HG03575 (cell line): Measurements from ENCODE around the gene CPLANE2.
"Not testable (repeated sequence)": the region's sequence is repeated elsewhere in the genome, so short reads cannot be mapped to it uniquely, and the experiment has no call there.

Source experiments
- ATAC-seq: cut with Tn5 transposase; IDR thresholded peaks from one replicate; pipeline ENCODE4 v1.9.1; 2021; ENCODE audit not compliant: unreplicated experiment, insufficient number of reproducible peaks, low FRiP score; ENCODE audit errors: extremely low read depth

CPLANE2 gene, protein sequence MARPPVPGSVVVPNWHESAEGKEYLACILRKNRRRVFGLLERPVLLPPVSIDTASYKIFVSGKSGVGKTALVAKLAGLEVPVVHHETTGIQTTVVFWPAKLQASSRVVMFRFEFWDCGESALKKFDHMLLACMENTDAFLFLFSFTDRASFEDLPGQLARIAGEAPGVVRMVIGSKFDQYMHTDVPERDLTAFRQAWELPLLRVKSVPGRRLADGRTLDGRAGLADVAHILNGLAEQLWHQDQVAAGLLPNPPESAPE

DNA sequence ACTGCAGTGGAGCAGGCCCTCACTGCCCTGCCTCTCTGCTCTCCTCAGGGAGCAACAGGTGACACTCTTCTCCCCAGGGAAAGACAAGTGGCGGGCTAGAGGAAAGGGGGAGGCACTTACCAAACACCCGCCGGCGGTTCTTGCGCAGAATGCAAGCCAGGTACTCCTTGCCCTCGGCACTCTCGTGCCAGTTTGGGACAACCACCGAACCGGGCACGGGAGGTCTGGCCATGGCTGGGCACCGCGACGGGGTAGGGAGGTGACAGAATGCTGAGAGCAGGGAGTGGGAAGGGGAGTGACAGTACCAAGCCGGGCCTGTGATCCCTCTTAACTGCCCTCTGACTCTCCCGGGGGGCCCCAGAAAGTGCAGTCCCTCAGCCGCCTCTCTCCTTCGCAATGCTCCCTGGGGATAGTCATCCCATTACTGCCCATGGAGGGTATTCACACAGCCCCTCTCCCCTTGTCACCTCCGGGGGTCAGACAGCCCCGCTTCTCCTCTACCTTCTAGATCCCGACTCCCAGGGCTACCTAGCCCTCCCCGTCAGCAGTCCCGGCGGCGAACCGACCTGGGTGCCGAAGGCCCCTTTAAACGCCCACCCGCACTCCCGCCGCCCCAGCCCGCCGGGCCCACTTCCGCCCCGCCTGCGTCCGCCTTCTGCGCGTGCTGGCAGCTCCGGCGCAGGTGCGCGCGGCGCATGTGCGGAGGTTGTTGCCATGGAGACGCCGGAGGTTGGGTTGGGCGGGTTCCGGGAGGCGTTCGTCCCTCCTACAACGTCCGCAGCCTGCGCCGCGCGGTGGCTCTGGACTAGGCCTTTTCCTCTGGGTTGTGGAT, at the start of gene CPLANE2:
TSS of gene CPLANE2 (minus strand) at position 673 of the 832 bp plus-strand sequence. CDS start at position 232, 441 bp downstream.
- ATAC-seq, result no peak

DNA sequence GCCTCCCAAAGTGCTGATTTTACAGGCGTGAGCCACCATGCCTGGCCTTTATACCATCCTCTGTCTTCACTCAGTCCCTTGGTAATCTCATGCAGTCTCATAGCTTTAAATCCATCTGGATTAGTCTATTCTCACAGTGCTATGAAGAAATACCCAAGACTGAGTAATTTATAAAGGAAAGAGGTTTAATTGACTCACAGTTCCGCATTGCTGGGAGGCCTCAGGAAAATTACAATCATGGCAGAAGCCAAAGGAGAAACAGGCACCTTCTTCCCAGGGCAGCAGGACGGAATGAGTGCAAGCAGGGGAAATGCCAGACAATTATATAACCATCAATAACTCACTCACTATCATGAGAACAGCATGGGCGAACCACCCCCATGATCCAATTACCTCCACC, 49.1 kb upstream of the CPLANE2 start:
- ATAC-seq, result no peak

DNA sequence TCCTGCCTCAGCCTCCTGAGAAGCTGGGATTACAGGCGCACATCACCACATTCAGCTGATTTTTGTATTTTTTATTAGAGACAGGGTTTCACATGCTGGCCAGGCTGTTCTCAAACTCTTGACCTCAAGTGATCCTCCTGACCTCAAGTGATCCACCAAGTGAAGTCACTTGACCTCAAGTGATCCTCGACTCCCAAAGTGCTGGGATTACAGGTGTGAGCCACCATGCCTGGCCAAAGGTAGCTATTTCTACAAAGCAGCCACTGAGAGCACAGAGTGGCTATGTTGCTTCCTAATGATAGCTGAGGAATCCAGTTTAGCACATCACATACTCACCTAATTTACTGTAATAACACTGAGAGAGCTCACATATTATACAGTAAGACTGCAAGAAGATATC, 44.8 kb upstream of the CPLANE2 start:
- ATAC-seq, result no peak

DNA sequence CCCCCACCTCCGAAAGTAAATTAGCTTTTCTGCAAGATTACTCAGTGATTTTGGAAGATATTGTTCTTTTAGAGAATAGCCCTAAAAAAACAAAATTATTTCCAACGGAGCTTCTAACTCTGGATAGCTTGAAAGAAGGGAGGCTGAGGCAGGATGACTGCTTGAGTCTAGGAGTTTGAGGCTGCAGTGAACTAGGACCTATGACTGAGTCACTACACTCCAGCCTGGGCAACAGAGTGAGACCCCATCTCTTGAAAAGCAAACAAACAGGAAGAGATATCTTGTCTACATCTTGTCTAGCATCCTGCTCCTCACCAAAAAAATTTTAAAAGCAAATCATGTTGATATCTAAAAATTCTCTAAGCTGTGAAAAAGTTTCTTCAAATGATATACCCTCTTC, 42.2 kb upstream of the CPLANE2 start:
- ATAC-seq, result no peak

DNA sequence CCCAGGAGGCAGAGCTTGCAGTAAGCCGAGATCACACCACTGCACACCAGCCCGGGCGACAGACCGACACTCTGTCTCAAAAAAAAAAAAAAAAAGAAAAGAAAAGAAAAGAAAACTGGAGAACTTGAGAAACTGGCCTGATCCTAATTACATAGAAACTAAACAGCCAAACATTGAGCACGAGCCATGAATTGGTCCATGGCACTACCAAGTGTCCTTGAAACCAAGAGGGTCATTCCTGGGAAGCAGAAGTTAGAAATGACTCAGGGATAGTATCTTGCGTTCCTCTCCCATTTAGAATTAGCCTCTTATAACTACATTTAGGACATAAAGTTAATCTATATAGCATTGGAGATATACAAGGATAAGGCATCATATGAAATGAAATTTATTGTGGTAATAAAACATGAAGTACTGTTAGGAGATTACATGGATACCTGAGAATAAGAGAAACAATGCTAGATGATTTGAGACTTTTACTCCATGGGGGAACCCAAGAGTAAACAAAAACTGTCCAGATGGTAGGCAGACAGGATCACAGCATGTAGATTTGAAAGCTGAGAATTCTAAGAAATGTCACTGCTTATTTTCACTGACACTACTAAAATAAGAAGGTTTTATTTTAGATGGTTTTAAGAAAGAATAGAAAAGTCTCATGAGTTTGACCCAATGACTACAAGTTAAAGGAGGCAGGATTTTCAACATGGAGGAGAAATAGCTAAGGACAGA, 39.5 kb upstream of the CPLANE2 start:
- ATAC-seq, result no peak

DNA sequence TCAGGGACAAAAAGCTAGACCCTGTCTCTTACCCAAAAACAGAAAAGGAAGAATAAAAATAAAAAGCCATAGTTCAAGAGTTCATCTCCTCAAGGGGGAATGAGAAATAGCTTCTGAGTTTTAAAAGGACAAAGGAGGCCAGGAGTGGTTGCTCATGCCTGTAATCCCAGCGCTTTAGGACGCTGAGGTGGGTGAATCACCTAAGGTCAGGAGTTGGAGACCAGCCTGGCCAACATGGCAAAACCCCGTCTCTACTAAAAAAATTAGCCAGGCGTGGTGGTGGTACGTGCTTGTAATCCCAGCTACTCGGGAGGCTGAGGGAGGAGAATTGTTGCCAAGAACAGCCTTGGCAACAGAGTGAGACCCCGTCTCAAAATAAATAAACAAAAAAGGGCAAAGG, 38.6 kb upstream of the CPLANE2 start:
- no peak for ATAC-seq

DNA sequence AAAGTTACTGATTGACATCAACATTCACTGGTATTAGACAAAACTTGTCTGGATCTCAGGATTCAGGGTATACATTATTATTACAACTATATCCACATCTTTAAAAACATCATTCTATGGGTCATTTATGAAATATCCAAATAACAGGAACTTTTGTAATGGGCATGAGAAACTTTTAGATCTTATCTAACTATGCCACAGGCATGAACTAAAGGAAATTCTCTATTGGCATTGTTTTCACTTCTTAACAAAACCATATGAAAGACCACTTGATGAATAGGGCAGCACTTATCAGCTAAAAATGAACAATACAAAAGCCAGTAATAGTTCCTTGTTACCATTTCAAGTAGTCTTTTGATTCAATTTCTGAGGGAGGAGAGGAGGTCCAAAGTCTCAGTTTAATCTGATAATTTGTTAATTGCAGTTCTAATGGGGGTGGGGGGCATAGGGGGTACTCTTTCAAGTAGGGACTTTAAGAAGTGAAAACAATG, 30.8 kb upstream of the CPLANE2 start:
- no peak for ATAC-seq

DNA sequence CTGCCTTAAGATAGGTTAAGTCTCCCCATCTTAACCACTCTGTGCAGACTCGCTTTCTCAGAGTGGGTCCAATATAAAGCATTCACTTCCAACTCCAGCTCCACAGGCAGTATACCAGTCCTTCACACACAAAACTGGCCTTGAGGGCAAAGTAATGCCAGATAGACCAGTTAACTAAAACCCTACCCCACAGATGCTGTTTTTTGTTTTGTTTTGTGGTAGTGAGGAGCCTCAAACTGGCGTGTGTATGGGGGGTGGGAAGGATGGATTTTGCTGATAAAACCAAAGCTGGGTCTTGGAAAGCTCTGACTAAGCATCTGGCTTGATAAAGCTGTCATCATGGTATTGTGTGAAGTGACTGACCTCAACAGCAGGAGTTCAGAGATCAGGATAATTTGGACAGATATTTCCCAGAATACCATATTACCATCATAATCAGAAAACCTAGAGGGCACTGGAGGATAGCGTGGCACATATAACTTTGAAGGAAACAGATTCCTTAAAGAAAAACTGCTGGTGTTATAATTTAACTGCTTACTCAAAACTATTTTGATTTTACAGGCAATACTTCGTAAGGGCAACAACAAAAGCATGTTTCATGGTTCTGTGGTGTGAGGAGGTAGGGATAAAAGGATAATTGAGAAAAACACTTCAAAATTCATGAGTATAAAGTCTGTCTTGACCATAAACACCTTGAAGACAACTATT, 29.6 kb upstream of the CPLANE2 start:
- no peak for ATAC-seq

DNA sequence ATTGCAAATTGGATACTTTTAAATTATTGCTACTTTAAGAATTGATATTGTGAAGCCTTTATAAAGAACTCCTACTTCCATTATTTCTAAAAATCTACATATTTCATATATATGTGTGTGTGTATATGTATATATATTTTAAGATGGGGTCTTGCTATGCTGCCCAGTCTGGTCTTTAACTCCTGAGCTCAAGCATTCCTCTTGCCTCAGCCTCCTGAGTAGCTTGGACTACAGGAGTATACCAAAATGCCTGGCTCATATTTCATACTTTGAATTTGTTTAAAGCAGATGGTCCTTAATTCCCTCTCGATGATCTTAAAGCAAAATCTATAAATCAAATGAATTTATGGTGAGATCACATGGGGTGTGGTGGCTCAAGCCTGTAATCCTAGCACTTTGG, 25.1 kb upstream of the CPLANE2 start:
- no peak for ATAC-seq

DNA sequence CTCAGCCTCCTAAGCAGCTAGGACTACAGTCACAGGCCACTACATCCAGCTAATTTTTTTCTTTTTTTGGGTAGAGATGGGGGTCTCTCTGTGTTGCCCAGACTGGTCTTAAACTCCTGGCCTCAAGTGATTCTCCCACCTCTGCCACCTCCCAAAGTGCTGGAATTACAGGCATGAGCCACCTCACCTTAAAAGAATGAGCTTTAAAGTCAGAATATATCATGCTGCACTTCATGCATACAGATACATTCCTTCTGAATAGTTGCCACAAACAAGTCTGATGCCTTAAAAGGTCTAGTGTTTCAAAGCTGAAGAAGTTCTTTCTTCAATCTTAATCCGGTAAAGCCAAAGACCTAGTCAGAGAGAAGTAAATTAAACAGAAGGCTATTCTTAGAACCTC, 23.8 kb upstream of the CPLANE2 start:
- ATAC-seq, result no peak

DNA sequence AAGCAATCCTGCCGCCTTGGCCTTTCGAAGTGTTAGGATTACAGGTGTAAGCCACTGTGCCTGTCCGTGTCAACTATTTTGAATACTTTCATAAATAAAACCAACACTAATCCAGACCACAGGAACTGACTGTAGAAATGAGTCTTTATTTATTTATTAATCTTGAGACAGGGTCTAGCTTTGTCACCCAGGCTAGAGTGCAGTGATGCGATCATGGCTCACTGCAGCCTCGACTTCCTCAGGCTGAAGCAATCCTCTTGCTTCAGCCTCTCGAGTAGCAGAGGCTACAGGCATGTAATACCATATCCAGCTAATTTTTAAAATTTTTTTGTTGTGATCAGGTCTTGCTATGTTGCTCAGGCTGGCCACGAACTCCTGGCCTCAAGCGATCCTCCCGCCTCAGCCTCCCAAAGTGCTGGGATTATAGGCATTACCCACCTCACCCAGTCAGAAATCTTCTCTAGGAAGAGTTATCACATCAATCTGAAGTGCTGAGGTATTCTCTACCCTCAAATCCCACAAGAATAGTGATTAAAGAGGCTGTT, 21.7 kb upstream of the CPLANE2 start:
- no peak for ATAC-seq

DNA sequence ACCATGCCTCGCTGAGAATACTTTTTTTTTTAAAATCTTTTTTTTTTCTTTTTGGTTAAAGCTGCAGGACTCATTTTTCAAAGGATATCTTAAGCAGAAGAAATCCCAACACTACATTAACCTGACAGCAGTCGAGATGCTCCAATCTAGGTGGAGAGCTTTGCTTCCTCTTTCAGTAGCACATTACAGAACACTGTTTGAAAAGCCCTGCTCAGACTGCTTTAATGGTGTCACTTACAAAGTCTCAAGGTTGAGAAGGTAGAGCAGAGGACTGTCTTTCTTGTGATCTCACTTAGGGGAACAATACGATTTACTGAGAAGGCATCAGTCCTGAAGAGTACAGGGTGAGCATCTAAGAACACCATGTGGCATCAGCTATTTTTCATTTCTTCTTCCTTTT, 21.0 kb upstream of the CPLANE2 start:
- no peak for ATAC-seq

DNA sequence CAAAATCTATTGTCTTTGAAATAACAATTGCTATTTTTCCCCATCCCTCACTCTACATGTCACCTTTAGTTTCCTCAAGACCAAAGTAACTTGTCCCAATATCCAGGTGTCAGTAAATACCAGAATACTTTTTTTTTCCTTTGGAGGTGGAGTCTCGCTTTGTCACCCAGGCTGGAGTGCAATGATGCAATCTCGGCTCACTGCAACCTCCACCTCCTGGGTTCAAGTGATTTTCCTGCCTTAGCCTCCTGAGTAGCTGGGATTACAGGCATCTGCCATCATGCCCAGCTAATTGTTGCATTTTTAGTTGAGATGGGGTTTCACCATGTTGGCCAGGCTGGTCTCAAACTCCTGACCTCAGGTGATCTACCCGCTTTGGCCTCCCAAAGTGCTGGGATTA, 20.6 kb upstream of the CPLANE2 start:
- ATAC-seq, result not testable (repeated sequence)

DNA sequence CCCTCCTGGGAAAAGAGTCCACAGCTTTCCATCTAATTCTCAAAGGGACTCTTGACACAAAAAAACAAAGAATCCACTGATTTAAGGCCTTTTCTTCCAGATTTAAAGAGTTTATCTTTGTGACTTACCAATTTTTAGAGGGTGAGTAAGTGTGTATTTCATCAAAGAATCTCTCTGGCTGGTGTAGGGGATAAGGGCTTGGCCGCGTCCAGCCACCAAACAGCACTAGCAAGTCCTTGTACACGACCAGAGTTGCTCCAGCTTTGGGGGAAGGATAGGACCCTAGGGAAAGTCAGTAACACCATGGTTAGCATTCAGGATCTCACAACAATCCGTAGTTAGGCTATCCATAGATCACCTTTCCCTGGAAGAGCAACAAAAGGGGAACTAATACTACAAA, 19.5 kb upstream of the CPLANE2 start:
- ATAC-seq, result no peak

DNA sequence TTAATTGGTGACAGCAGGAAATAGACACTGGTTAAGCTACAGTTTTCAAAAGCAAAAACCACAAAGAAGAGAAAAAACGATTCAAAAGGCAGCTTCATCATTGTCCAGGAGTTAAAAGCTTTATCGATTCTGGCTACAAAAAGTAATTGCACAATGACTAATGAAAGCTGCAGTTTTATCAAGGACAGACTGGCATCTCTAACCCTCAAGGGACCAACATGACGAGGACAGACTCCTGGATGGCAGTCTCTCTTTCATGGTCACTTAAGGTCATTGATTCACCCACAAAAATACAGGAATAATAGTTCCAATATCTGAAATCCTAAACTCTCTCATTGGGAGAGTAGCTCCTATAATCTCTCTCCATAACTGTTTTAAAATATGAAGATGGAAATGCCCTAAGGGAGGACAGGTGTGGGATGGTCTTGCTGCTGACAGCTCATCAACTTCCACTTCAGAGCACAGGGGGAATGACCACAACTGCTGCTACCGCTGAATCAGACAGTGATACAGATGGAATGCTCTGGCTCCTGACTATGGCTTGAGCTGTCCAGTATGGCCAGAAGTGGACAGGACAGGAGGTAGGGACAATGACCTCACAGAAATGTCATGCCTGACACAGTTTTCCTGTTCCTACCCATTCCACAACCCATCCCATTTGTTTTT, 17.4 kb upstream of the CPLANE2 start:
- no peak for ATAC-seq

DNA sequence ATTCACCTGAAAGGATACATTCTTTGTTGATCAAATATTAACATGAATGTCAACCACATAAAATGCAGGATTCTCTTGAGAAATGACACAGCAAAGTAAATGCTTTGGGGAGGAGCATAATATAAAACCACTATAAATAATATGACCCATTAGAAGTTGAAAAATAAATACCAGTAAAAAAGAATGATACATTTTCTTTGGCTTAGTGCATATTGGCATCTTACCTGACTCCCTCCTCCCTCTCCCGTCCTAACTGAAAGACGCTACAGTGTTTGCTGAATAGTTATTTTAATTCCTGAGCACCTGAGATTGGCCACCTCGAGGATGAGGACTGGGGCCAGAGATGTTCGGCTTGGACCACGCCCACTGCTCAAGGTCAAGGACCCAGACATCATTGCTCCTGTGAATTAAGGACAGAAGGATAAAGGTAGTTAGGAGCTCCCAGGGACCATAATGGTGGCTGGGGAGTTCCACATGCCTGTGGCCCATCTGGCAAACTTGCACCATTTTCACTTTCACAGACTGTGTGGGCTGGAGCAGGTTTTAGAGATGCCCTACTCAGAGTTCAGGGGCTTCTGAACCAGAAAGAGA, 16.4 kb upstream of the CPLANE2 start:
- no peak for ATAC-seq

DNA sequence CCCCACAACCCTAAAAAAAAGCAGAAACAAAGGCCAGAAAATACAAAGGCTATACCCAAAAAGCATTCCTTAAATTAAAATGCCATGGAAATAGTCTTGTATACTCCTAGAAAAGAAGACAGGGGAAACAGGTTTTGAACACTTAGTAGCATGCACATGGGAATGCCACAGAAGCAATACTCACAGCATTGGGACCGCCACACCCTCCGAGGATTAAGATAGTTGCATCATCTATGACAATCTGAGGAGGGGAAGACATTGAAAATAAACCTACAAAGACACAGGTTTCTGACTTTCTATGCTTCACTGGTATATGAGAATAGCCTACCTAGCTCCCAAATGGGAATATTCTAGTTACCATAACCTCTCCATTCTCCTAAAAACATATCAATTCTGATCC, 15.9 kb upstream of the CPLANE2 start:
- no peak for ATAC-seq

DNA sequence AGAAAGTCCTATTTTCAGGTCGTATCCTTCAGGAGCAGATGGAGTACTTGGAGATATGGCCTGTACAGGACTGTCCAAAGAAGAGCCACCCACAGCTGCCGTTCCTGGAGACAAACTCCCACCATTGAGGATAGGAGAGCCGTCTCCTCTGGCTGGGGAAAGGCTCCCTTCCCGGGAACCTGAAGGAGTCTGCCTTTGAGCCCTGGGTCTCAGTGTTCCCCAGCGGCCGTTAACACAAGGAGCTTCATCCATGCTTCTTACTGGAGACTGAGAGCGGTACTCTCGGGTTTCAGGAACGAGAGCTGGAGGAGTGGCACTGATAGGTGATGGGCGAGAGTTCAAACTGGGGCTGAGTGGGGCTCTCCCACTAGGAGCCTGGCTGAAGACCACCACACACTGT, 14.4 kb upstream of the CPLANE2 start:
- ATAC-seq, result no peak
